Stomach smooth muscle (tissue), 2 donors: ENCODE measurements around the gene ZNF639.
A peak's percentile ranks its signal among the peaks of the same experiment; 100 is the strongest.

Source experiments
- H3K27ac ChIP-seq: one replicate; pipeline ENCODE4 v1.7.0; 2013; ENCODE audit warnings: mild to moderate bottlenecking, low read length, inconsistent platforms
- H3K27me3 ChIP-seq, 2 donors: one replicate each; pipeline ENCODE4 v1.7.0; 2013; ENCODE audit warnings: low read length in 2 of 2; ENCODE audit not compliant: insufficient read depth in 2 of 2, control insufficient read depth in 1 of 2
- H3K36me3 ChIP-seq, 2 donors: one replicate each; pipeline ENCODE4 v1.7.0; 2013; ENCODE audit warnings: low read length in 2 of 2; ENCODE audit not compliant: control insufficient read depth in 2 of 2, insufficient read depth in 2 of 2
- H3K4me1 ChIP-seq: one replicate; pipeline ENCODE4 v1.7.0; 2013; ENCODE audit warnings: low read length; ENCODE audit not compliant: control insufficient read depth, insufficient read depth
- H3K4me3 ChIP-seq, 2 donors: one replicate each; pipeline ENCODE4 v1.7.0; 2013; ENCODE audit warnings: low read length in 2 of 2
- H3K9ac ChIP-seq, 2 donors: one replicate each; pipeline ENCODE4 v1.7.0; 2013; ENCODE audit warnings: low read length in 2 of 2, mild to moderate bottlenecking in 1 of 2
- H3K9me3 ChIP-seq, 2 donors: one replicate each; pipeline ENCODE4 v1.7.0; 2013; ENCODE audit warnings: low read length in 2 of 2; ENCODE audit not compliant: control insufficient read depth in 2 of 2
- donor health status: healthy.
- donor health status: Pancreatic carcinoma.

The ZNF639 gene

GRCh38 chr3:179309225-179310078 lies 13.4 kb upstream of the ZNF639 start:
- Histone ChIP-seq H3K9ac (no peak overlapping the region), H3K9me3 (no peaks in the 10 kb centered on the region), H3K4me1 (no peaks in the 10 kb centered on the region)

DNA sequence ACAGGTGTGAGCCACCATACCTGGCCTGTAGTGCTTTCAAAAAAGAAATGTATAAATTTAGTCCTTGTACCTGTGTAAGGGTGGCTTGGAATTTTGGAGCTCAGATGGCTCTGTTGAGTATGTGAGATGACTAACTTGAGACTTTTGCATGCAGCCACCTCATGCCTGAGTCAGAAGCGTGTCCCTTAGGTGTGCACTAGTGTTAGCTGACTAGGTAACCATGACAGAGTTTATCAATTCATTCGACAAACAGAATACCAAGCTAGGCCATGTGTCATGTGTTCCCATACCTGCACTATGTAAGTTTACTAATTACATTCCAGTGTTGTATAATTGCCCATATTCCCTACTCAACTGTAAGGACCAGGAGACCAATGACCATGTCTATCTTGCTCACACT lies 4.0 kb upstream of the ZNF639 start:
- Histone ChIP-seq H3K27ac (no peak overlapping the region), H3K36me3 (no peaks in the 10 kb centered on the region), H3K27me3 (no peaks in the 10 kb centered on the region), H3K9ac (no peak overlapping the region), H3K4me3 (no peak overlapping the region), H3K4me1 (no peaks in the 10 kb centered on the region), H3K9me3 (no peaks in the 10 kb centered on the region)

More at GRCh38 chr3:179309225-179310078, 13.4 kb upstream of the ZNF639 start:
- no peak overlapping the region for H3K27ac ChIP-seq
- no peak overlapping the region for H3K4me3 ChIP-seq
- H3K36me3 ChIP-seq = no peaks in the 10 kb centered on the region
- H3K27me3 ChIP-seq = peaks cover 0 to 2% of the 10 kb centered on the region in 2 donors

GRCh38 chr3:179321668-179322285 lies 1.1 kb upstream of the ZNF639 start:
- peak overlapping the region; percentile 80 to 93 for H3K4me3 ChIP-seq
- H3K4me1 ChIP-seq = no peaks in the 10 kb centered on the region
- peak overlapping the region; percentile 43 to 86 for H3K9ac ChIP-seq

GRCh38 chr3:179323197-179324110 lies 623 bp downstream of the ZNF639 start:
- Histone ChIP-seq H3K27ac (peak overlapping the region; percentile 95), H3K9ac (peak overlapping the region; percentile 86 to 88), H3K4me3 (peak overlapping the region; percentile 80 to 93), H3K36me3 (no peaks in the 10 kb centered on the region), H3K9me3 (no peaks in the 10 kb centered on the region), H3K4me1 (no peaks in the 10 kb centered on the region), H3K27me3 (no peaks in the 10 kb centered on the region)

More at GRCh38 chr3:179321668-179322285, 1.1 kb upstream of the ZNF639 start:
- peak overlapping the region; percentile 18 for H3K27ac ChIP-seq
- no peaks in the 10 kb centered on the region for H3K9me3 ChIP-seq
- H3K36me3 ChIP-seq = no peaks in the 10 kb centered on the region
- no peaks in the 10 kb centered on the region for H3K27me3 ChIP-seq

DNA sequence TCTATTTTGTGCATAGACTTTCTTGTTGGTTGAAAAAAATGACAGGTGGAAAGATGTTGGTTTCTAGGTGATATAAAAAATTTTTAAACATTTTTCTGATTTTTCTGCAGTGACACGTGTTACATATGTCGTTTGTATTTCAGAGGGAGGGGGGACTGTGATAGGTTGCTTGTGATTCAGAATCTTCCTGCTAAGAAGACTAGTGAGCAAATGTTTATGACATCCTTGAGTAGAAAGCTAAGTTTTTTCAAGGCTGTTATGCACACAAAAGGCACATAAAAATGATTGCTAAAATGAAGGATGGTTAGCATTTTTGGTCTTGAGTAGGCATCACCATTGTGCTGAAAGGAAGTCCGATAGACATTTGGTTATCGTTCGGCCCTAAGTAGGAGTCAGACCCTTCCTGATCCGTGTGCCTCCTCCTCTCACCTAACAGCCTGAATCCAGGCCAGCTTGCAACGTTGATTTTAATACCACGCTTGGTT lies 1.5 kb downstream of the ZNF639 start:
- H3K27ac ChIP-seq = peak overlapping the region; percentile 95
- peaks cover 5% of the 10 kb centered on the region in 2 donors for H3K36me3 ChIP-seq
- H3K9ac ChIP-seq = peak overlapping the region; percentile 86 to 88
- peak overlapping the region; percentile 80 to 93 for H3K4me3 ChIP-seq
- H3K9me3 ChIP-seq = no peaks in the 10 kb centered on the region
- no peaks in the 10 kb centered on the region for H3K27me3 ChIP-seq
- no peaks in the 10 kb centered on the region for H3K4me1 ChIP-seq

- Histone ChIP-seq H3K9me3 (no peaks in the 10 kb centered on the region), H3K4me3 (no peak overlapping the region), H3K27me3 (no peaks in the 10 kb centered on the region), H3K36me3 (peaks cover 31 to 40% of the 10 kb centered on the region in 2 donors), H3K4me1 (no peaks in the 10 kb centered on the region), H3K9ac (no peak overlapping the region), H3K27ac (no peak overlapping the region)
These were observed 7.6 kb downstream of the ZNF639 start for GRCh38 chr3:179330438-179330837.

- Histone ChIP-seq H3K4me1 (no peaks in the 10 kb centered on the region), H3K4me3 (no peak overlapping the region), H3K27me3 (no peaks in the 10 kb centered on the region), H3K9ac (no peak overlapping the region), H3K9me3 (no peaks in the 10 kb centered on the region), H3K27ac (no peak overlapping the region), H3K36me3 (peaks cover 32 to 43% of the 10 kb centered on the region in 2 donors)
These were observed 9.4 kb downstream of the ZNF639 start for GRCh38 chr3:179332240-179332639.

GRCh38 chr3:179333084-179333483 lies 10.3 kb downstream of the ZNF639 start:
- no peaks in the 10 kb centered on the region for H3K9me3 ChIP-seq
- no peaks in the 10 kb centered on the region for H3K27me3 ChIP-seq
- no peak overlapping the region for H3K27ac ChIP-seq
- H3K4me3 ChIP-seq = no peak overlapping the region
- H3K36me3 ChIP-seq = peaks cover 32 to 43% of the 10 kb centered on the region in 2 donors
- H3K4me1 ChIP-seq = no peaks in the 10 kb centered on the region
- no peak overlapping the region for H3K9ac ChIP-seq

DNA sequence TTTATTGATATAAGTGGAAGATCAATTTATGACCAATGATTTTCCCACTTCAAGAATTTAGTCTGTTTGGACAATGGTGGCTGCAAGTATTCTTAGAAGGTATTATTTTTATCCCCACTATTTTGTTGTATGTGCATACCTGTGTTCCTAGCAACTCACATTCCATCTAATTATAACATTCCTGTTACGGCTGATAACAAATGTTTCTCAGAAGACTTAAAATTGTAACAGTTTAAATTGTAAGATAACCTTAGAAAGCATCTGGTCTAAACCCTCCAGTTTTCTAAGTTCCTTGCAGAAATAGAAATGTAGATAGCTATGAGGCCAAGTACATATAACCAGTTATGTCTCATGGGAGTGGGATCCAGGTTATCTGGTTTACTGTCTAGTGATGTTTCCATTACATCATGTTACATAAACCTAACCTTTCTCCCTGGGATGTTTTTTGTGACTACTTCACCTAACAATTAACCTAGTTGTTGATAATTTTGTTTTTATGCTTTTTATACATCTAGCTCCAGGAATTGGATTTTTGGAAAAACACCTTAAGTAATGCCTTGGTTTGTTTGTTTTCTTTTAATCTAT lies 13.6 kb downstream of the ZNF639 start:
- Histone ChIP-seq H3K36me3 (peaks cover 16 to 24% of the 10 kb centered on the region in 2 donors), H3K4me3 (no peak overlapping the region), H3K27me3 (no peaks in the 10 kb centered on the region), H3K9ac (no peak overlapping the region), H3K27ac (no peak overlapping the region), H3K9me3 (no peaks in the 10 kb centered on the region), H3K4me1 (no peaks in the 10 kb centered on the region)
